ENCODE measurements around the gene ROBO1.
"Not testable (repeated sequence)": the region's sequence is repeated elsewhere in the genome, so short reads cannot be mapped to it uniquely, and the experiment has no call there.

The ROBO1 gene

GRCh38 chr3:79517766-79518413 is 249.9 kb downstream of the ROBO1 start:
- no peaks in the 10 kb centered on the region for H3K27me3 Mint-ChIP-seq
- H3K9me3 Mint-ChIP-seq, result peaks cover 16% of the 10 kb centered on the region
- no peaks in the 10 kb centered on the region for H3K36me3 Mint-ChIP-seq (ENCODE audit: insufficient read depth)
- H3K4me1 Mint-ChIP-seq, result no peaks in the 10 kb centered on the region
- no peak for ATAC-seq (replicated peaks; ENCODE audit: extremely low read depth, poor library complexity, severe bottlenecking)
- DNase-seq (ENCODE audit: low spot score in 2 of 2), result no peak
- H3K4me3 Mint-ChIP-seq, result no peak overlapping the region
- H3K27ac Mint-ChIP-seq (ENCODE audit: low read depth), result no peak overlapping the region

- Mint-ChIP-seq H3K9me3 (peaks cover 16% of the 10 kb centered on the region), H3K4me3 (no peak overlapping the region), H3K27ac (ENCODE audit: low read depth) (no peak overlapping the region), H3K4me1 (no peaks in the 10 kb centered on the region), H3K27me3 (no peaks in the 10 kb centered on the region), H3K36me3 (ENCODE audit: insufficient read depth) (no peaks in the 10 kb centered on the region)
- ATAC-seq (replicated peaks; ENCODE audit: extremely low read depth, poor library complexity, severe bottlenecking) (no peak), DNase-seq (ENCODE audit: low spot score in 2 of 2) (no peak)
These were observed 251.0 kb downstream of the ROBO1 start for GRCh38 chr3:79516795-79517194.

DNA sequence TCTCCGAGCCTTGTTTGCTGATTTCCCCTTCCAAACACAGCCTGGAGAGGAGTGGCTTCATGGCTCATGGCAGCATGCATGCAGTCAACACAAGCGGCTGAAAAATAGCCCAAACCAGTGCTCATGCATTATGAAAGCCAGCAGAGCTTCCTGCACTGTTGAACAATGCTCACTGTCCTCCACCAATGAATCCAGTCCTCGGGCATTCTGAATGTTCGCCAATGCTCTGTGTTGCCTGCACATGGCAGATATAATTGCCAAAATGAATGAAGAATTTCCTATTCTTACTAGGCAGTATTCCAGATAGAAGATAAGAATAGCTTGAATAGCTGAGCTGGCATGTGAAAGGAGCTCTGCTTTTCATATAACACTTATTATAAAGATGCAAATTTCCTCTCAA is 252.7 kb downstream of the ROBO1 start:
- ATAC-seq (replicated peaks; ENCODE audit: extremely low read depth, poor library complexity, severe bottlenecking) (no peak), DNase-seq (ENCODE audit: low spot score in 2 of 2) (no peak)
- Mint-ChIP-seq H3K4me1 (no peaks in the 10 kb centered on the region), H3K4me3 (no peak overlapping the region), H3K27ac (ENCODE audit: low read depth) (no peak overlapping the region), H3K9me3 (peaks cover 16% of the 10 kb centered on the region), H3K36me3 (ENCODE audit: insufficient read depth) (no peaks in the 10 kb centered on the region), H3K27me3 (no peaks in the 10 kb centered on the region)

- DNase-seq (ENCODE audit: low spot score in 2 of 2), result no peak
- Mint-ChIP-seq H3K27ac (ENCODE audit: low read depth) (no peak overlapping the region), H3K36me3 (ENCODE audit: insufficient read depth) (no peaks in the 10 kb centered on the region), H3K4me3 (no peak overlapping the region), H3K4me1 (no peaks in the 10 kb centered on the region), H3K9me3 (peaks cover 16% of the 10 kb centered on the region), H3K27me3 (no peaks in the 10 kb centered on the region)
- ATAC-seq (replicated peaks; ENCODE audit: extremely low read depth, poor library complexity, severe bottlenecking), result no peak
These were observed 253.7 kb downstream of the ROBO1 start for GRCh38 chr3:79514069-79514468.

DNA sequence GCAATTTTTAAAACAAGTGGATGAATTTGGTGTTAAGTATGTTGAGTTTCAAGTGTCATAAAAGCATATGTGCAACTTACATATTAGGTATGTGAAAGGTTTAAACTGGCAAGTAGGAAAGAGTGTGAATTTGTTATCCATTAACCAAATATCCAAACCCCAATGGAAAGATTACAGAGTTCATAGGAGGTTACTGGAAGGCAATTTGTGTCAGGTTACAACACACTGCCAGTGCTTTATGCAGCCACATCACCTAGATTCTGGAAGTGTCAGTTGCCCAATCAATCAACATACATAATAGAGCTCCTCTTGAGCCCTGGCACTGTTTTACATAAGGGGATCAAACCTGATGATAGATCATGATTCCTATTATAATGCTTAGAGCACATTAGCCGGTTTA is 261.0 kb downstream of the ROBO1 start:
- peaks cover 21% of the 10 kb centered on the region for H3K9me3 Mint-ChIP-seq
- H3K27ac Mint-ChIP-seq (ENCODE audit: low read depth), result no peak overlapping the region
- DNase-seq (ENCODE audit: low spot score in 2 of 2) (no peak), ATAC-seq (replicated peaks; ENCODE audit: extremely low read depth, poor library complexity, severe bottlenecking) (no peak)
- no peak overlapping the region for H3K4me3 Mint-ChIP-seq
- no peaks in the 10 kb centered on the region for H3K36me3 Mint-ChIP-seq (ENCODE audit: insufficient read depth)
- H3K27me3 Mint-ChIP-seq, result no peaks in the 10 kb centered on the region
- no peaks in the 10 kb centered on the region for H3K4me1 Mint-ChIP-seq

DNA sequence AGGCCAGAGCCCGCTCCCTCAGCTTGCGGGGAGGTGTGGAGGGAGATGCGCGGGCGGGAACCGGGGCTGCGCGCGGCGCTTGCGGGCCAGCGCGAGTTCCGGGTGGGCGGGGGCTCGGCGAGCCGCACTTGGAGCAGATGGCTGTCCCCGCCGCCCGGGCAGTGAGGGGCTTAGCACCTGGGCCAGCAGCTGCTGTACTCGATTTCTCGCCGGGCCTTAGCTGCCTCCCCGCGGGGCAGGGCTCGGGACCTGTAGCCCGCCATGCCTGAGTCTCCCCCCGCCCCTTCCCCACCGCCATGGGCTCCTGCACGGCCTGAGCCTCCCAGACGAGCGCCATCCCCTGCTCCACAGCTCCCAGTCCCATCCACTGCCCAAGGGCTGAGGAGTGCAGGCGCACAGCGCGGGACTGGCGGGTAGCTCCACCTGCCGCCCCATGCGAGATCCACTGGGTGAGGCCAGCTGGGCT is 265.5 kb downstream of the ROBO1 start:
- DNase-seq (ENCODE audit: low spot score in 2 of 2); H3K36me3 Mint-ChIP-seq (ENCODE audit: insufficient read depth); H3K27ac Mint-ChIP-seq (ENCODE audit: low read depth); H3K27me3 Mint-ChIP-seq; ATAC-seq (replicated peaks; ENCODE audit: extremely low read depth, poor library complexity, severe bottlenecking); H3K4me1 Mint-ChIP-seq; H3K4me3 Mint-ChIP-seq: not testable (repeated sequence)
- peaks cover 21% of the 10 kb centered on the region for H3K9me3 Mint-ChIP-seq

GRCh38 chr3:79497447-79498111 is 270.2 kb downstream of the ROBO1 start:
- Mint-ChIP-seq H3K36me3 (ENCODE audit: insufficient read depth) (no peaks in the 10 kb centered on the region), H3K4me3 (no peak overlapping the region), H3K27ac (ENCODE audit: low read depth) (no peak overlapping the region), H3K4me1 (no peaks in the 10 kb centered on the region), H3K9me3 (no peaks in the 10 kb centered on the region), H3K27me3 (no peaks in the 10 kb centered on the region)
- DNase-seq (ENCODE audit: low spot score in 2 of 2) (no peak), ATAC-seq (replicated peaks; ENCODE audit: extremely low read depth, poor library complexity, severe bottlenecking) (no peak)

GRCh38 chr3:79491029-79491641 is 276.7 kb downstream of the ROBO1 start:
- Mint-ChIP-seq H3K36me3 (ENCODE audit: insufficient read depth) (no peaks in the 10 kb centered on the region), H3K4me1 (no peaks in the 10 kb centered on the region), H3K4me3 (no peak overlapping the region), H3K9me3 (no peaks in the 10 kb centered on the region), H3K27me3 (no peaks in the 10 kb centered on the region), H3K27ac (ENCODE audit: low read depth) (no peak overlapping the region)
- ATAC-seq (replicated peaks; ENCODE audit: extremely low read depth, poor library complexity, severe bottlenecking), result no peak
- DNase-seq (ENCODE audit: low spot score in 2 of 2), result no peak

DNA sequence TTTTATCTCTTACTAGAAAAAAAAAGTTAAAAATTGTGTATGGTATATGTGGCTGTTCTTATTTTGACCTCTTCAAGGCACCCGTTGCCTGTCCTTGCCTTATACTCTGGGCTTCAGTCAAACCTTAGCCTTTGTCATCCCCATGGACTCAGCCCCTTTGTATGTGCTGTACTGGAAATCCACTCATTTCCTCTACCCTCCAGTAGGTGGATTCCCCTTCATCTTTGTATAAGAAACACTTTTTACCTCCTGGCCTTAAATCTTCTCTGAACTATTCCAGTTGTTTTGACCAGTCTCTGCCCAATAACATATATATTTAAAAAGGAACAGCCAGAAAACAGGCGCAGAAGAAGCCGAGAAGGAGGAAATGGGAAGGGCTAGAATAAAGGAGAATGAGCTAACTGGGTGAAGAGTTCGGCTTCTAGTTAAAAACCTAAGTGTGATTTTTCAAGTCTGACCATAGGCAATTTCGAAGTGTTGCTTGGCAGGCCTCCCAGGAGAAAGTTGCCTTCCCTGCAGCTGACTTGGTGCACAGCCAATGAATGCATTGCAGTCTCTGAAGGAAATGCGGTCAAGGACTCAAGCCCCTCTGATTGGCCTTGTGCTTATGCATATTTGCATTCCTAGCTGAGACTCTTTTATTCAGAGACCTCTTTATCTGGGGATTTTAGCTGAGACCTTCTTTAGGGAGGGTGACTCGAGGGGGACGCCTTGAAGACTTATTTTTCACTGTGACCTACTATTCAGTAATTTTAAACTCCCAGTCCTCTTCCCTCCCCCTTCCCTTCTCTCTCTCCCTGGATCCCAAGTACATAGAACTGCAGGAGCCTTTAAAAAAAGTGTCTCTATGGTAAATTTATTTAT is 277.4 kb downstream of the ROBO1 start:
- Mint-ChIP-seq H3K9me3 (no peaks in the 10 kb centered on the region), H3K4me3 (no peak overlapping the region), H3K27me3 (no peaks in the 10 kb centered on the region), H3K36me3 (ENCODE audit: insufficient read depth) (no peaks in the 10 kb centered on the region), H3K4me1 (no peaks in the 10 kb centered on the region), H3K27ac (ENCODE audit: low read depth) (no peak overlapping the region)
- no peak for DNase-seq (ENCODE audit: low spot score in 2 of 2)
- no peak for ATAC-seq (replicated peaks; ENCODE audit: extremely low read depth, poor library complexity, severe bottlenecking)

DNA sequence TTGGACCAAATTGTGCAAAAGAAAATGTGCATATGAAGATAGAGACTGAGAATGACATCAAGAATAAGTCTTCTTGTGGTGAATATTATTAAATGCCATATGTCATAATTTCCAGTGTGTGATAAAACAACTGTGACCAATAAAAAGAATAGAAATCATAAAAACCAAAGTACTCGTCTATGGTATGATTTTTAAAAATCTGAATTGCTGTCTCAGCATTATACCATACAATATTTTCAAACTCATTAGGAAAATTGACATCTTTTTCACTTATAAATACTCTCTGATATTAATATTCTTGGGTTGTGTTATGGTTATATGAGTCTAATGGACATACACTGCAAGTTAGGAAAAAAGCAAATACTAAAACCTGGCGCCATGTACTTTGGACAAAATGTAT is 279.4 kb downstream of the ROBO1 start:
- no peak for ATAC-seq (replicated peaks; ENCODE audit: extremely low read depth, poor library complexity, severe bottlenecking)
- no peak for DNase-seq (ENCODE audit: low spot score in 2 of 2)
- no peaks in the 10 kb centered on the region for H3K4me1 Mint-ChIP-seq
- no peaks in the 10 kb centered on the region for H3K27me3 Mint-ChIP-seq
- H3K9me3 Mint-ChIP-seq, result no peaks in the 10 kb centered on the region
- H3K27ac Mint-ChIP-seq (ENCODE audit: low read depth), result no peak overlapping the region
- H3K4me3 Mint-ChIP-seq, result no peak overlapping the region
- H3K36me3 Mint-ChIP-seq (ENCODE audit: insufficient read depth), result no peaks in the 10 kb centered on the region

GRCh38 chr3:79480746-79481145 is 287.1 kb downstream of the ROBO1 start:
- no peaks in the 10 kb centered on the region for H3K4me1 Mint-ChIP-seq
- no peak overlapping the region for H3K4me3 Mint-ChIP-seq
- no peaks in the 10 kb centered on the region for H3K36me3 Mint-ChIP-seq (ENCODE audit: insufficient read depth)
- no peak overlapping the region for H3K27ac Mint-ChIP-seq (ENCODE audit: low read depth)
- H3K27me3 Mint-ChIP-seq, result no peaks in the 10 kb centered on the region
- H3K9me3 Mint-ChIP-seq, result no peaks in the 10 kb centered on the region
- ATAC-seq (replicated peaks; ENCODE audit: extremely low read depth, poor library complexity, severe bottlenecking) (no peak), DNase-seq (ENCODE audit: low spot score in 2 of 2) (no peak)

- ATAC-seq (replicated peaks; ENCODE audit: extremely low read depth, poor library complexity, severe bottlenecking) (no peak), DNase-seq (ENCODE audit: low spot score in 2 of 2) (no peak)
- Mint-ChIP-seq H3K27ac (ENCODE audit: low read depth) (no peak overlapping the region), H3K9me3 (no peaks in the 10 kb centered on the region), H3K36me3 (ENCODE audit: insufficient read depth) (no peaks in the 10 kb centered on the region), H3K27me3 (no peaks in the 10 kb centered on the region), H3K4me3 (no peak overlapping the region), H3K4me1 (no peaks in the 10 kb centered on the region)
These were observed 289.2 kb downstream of the ROBO1 start for GRCh38 chr3:79478620-79479019.
